Coronary artery (tissue), 2 donors: ENCODE data around the gene EPSTI1.

Experiments
- DNase-seq: peaks from one replicate; pipeline ENCODE4 v3.0.0-alpha.2; 2017; ENCODE audit warnings: low spot score
- H3K27ac ChIP-seq, 2 donors: fragments of 200-600 bp; sonication (generic); one replicate each; pipeline ENCODE4 v1.5.1; 2016 to 2019
- H3K4me3 ChIP-seq: fragments of 200-600 bp; sonication (generic); 2 replicates; pipeline ENCODE4 v1.5.1; 2016; ENCODE audit warnings: mild to moderate bottlenecking, moderate library complexity
- TF ChIP-seq, protein P1 (sequence below): fragments of 200-600 bp; sonication (generic); IDR thresholded peaks from one replicate; pipeline ENCODE4 v1.5.1; 2019; ENCODE audit warnings: antibody characterized with exemption

Gene EPSTI1

DNA sequence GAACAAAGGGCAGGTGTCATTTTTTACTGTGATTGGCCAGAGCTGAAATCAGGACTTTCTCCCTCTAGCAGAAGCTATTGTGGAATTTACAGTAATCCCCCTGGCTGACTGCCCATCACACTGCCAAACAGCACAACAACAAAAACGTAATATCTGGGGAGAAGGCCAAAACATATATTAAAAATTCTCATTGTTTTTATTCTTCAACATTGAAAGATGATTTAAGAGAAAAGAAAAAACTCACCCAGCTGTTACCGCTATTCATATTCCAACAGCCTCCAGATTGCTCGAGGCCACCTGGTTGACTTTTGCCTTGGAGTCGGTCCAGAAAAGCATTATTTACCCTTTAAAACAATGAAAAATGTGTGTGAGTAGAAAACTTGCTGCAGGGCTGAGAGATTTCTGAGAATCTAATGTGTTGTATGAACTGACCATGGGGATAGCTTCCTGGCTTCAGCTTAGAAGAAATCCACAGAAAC, 97.2 kb downstream of the EPSTI1 start:
- DNase-seq: no peak
- TF ChIP-seq, protein P1, sequence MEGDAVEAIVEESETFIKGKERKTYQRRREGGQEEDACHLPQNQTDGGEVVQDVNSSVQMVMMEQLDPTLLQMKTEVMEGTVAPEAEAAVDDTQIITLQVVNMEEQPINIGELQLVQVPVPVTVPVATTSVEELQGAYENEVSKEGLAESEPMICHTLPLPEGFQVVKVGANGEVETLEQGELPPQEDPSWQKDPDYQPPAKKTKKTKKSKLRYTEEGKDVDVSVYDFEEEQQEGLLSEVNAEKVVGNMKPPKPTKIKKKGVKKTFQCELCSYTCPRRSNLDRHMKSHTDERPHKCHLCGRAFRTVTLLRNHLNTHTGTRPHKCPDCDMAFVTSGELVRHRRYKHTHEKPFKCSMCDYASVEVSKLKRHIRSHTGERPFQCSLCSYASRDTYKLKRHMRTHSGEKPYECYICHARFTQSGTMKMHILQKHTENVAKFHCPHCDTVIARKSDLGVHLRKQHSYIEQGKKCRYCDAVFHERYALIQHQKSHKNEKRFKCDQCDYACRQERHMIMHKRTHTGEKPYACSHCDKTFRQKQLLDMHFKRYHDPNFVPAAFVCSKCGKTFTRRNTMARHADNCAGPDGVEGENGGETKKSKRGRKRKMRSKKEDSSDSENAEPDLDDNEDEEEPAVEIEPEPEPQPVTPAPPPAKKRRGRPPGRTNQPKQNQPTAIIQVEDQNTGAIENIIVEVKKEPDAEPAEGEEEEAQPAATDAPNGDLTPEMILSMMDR: no peak
- Histone ChIP-seq H3K4me3 (no peak overlapping the region), H3K27ac (no peak overlapping the region)

DNA sequence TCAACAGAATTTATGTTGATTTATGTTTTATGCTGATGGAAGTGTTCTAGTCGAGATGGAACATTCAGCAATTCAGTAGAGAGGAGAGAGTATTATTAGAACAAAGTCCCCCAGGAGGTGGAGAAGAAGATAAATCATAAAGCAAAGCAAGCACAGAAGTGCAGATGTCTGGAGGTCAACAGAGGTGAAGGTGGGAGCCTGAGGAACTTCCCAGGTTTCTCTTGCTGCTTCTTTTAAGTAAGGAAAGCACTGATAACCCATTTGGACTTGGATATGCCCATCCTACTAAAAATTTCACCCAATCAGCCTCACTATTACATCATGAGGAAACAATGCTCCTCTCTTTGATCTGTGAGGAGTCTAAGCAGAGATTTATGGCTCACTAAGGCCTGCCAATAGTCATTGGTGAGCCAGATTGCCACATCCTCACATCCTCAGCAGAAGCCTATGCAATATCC, 98.8 kb downstream of the EPSTI1 start:
- no peak for DNase-seq
- H3K4me3 ChIP-seq: no peak overlapping the region
- TF ChIP-seq, protein P1: no peak
- H3K27ac ChIP-seq: no peak overlapping the region

DNA sequence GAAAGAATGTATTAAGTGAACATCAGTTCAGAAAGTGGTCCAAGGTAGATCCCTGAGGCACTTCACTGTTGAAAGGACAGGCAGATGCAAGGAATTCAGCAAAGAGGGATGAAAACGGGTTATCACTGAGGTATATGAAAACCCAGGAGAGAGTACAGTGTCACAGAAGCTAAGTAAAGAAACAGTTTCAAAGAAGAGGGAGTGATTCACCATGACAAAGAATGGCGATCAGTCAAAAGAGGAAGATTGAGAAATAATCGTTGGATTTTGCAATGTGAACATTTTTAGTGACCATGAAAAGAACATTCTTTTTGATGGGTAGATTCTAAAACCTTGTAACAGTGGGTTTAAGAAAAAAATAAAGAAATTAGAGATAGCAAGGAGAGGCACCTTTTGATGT, 99.3 kb downstream of the EPSTI1 start:
- DNase-seq: no peak
- H3K4me3 ChIP-seq: no peak overlapping the region
- TF ChIP-seq, protein P1: no peak
- H3K27ac ChIP-seq: no peak overlapping the region

DNA sequence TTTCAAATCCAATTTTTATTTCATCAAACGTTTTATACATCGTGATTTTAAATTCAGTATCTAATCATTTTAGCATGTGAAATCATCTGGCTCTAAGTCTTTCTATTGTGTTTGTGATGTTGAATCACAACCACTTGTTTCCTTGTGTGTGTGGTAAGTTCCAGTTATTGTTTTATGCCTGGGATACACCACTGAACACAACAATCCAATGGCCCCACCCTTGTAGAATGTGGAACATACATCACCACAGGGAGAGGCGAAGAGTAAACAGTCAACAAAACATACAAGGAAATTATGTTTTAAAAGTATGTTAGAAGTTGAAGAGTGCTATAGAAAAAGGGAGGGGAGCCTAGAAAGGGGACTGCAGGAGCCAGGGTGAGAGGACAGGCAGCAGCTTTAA, 100.5 kb downstream of the EPSTI1 start:
- Histone ChIP-seq H3K4me3 (no peak overlapping the region), H3K27ac (no peak overlapping the region)
- DNase-seq: no peak
- TF ChIP-seq, protein P1: no peak

DNA sequence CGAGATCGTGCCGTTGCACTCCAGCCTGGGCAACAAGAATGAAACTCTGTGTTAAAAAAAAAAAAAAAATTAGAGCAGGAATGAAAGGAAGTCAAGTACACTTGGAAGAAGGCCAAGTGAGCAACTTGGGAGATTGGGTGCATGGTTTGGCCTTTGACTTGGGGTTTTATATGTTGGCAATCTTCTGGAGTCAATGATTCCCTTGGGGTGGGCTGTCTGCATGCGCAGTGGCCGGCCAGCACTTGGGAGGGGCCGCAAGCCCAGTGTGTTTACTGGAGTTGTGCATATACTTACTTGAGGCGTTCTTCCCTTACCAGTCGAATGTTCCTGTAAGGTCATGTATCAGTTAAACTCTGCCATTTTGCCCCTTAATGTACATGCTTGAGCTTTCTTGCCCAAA, 106.7 kb downstream of the EPSTI1 start:
- DNase-seq: no peak
- no peak overlapping the region for H3K27ac ChIP-seq
- H3K4me3 ChIP-seq: no peak overlapping the region
- TF ChIP-seq, protein P1: no peak

DNA sequence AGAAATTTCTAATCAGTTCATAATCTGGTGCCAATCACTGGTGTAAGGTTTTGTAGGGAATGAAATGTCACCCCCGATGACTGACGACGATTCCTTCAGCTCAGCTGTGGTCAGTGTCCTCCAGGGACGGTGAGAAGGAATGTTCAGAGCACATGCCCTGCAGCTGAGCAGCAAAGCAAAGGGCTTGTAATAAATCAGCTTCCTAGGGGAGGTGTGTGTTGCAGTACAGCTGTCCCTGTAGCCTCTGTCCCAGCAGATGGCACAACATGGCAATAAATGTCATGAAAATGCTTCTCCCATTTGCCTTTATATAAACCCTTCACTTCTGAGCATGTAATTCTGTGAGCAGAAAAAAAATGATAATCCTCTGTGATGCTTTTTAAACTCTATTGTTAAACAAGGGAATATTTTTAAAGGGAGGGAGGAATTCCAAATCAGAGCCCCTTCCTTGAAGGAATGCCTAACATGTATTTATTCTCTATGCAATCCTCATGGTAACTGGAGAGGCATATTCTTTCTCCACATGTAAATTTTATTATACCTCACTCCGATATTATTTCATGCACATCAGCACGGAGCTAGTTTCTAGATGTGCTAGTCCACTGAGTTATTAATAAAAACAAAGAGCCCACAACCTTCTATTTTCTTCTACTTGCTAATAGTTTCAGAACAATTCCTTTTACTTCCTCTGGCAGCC, 108.1 kb downstream of the EPSTI1 start:
- TF ChIP-seq, protein P1: no peak
- H3K4me3 ChIP-seq: no peak overlapping the region
- H3K27ac ChIP-seq: no peak overlapping the region
- DNase-seq: no peak

DNA sequence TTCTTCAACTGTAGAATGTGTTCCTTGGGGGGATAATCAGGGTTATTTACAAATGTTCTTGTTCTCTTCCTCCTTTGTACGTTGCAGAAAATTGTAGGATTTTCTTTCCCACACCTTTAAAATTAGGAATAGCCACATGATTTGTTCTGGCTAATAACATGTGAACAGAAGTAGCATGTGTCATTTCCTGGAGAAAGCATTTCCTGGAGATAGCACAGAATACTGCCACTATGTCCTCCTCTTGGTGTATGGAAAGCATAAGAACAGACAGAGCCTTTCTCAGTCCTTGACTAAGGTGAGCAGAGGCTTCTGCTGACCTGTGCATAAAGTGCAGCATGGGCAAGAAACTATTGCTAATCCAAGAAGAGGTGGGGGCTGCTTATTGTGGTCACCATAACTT, 108.9 kb downstream of the EPSTI1 start:
- H3K4me3 ChIP-seq: no peak overlapping the region
- no peak overlapping the region for H3K27ac ChIP-seq
- no peak for DNase-seq
- TF ChIP-seq, protein P1: no peak
